Measurements from ENCODE around the gene TIMP2.
A peak's percentile ranks its signal among the peaks of the same experiment; 100 is the strongest.

DNA sequence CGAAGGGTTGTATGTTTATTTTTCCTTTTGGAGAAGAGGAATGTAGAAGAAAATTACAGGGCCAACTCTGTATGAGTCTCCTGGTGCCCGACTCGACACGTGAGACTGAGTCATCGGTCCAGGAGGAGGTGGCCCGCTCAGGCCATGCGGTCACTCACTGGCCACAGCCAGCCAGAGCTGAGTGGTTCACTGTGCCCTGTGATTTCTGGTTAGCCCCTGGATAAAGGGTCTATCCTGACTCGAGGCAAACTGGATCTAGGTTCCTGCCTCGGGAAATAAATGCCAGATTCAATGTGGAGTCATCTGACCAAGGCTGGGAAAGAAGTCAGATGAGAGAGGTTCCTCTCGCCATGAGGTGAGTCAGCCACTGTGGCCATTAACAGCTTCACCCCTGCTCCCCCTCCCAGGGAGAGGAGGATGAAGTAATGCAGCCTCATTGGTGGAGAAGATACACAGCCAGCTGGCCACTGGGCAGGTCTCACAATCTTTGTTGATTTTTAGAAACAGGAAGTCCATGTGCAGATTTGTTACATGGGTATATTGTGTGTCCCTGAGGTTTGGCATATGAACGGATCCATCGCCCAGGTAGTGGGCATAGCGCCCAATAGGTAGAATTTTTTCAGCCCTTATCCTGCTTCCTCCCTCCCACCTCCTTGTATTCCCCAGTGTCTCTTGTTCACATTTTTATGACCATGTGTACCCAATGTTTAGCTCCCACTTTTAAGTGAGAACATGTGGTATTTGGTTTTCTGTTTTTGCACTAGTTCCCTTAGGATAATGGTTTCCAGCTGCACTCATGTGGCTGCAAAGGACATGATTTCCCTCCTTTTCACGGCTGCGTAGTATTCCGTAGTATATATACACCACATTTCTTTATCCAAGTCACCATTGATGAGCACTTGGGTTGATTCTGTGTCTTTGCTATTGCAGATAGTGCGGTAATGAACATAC, 62.8 kb downstream of the TIMP2 start:
- TF ChIP-seq CTCF (IDR thresholded peaks at IDR 0.05 in 4 of 5, conservative IDR thresholded peaks at IDR 0.05 in 1 of 5) (no peak), POLR2A (IDR thresholded peaks at IDR 0.05) (peak; percentile 47 to 67)
